Muscle of leg (tissue), 11 donors: ENCODE measurements around the gene RAB42. TPM values are rescaled to one million over a fixed set of nuclear protein-coding genes. Genes with fewer than 3 reads are reported as not detected.
A peak's percentile ranks its signal among the peaks of the same experiment; 100 is the strongest.

ENCODE experiments used
- DNase-seq: peaks from one replicate; pipeline ENCODE4 v3.0.0; 2013
- H3K27ac ChIP-seq: one replicate; pipeline ENCODE4 v1.5.1; 2013; ENCODE audit warnings: mild to moderate bottlenecking, low read length, control low read depth
- H3K27me3 ChIP-seq: one replicate; pipeline ENCODE4 v1.6.1; 2013; ENCODE audit warnings: low read length; ENCODE audit not compliant: control insufficient read depth, insufficient read depth
- H3K36me3 ChIP-seq: one replicate; pipeline ENCODE4 v1.6.1; 2013; ENCODE audit warnings: low read length; ENCODE audit not compliant: control insufficient read depth, insufficient read depth
- H3K4me1 ChIP-seq: one replicate; pipeline ENCODE4 v1.6.1; 2013; ENCODE audit warnings: low read length; ENCODE audit not compliant: control insufficient read depth, insufficient read depth
- H3K4me3 ChIP-seq: one replicate; pipeline ENCODE4 v1.5.1; 2013; ENCODE audit warnings: low read length, control low read depth
- H3K9me3 ChIP-seq: replicated peaks from 2 replicates; pipeline ENCODE4 v1.6.1; 2013; ENCODE audit warnings: low read depth, low read length; ENCODE audit not compliant: control insufficient read depth
- WGBS: methylation state at CpG from one replicate; pipeline ENCODE4 v1.1.5; 2013; ENCODE audit warnings: missing lambda C conversion rate; ENCODE audit not compliant: insufficient coverage; 5-methylcytosine and 5-hydroxymethylcytosine counted together
- polyA plus RNA-seq, 8 donors: library from polyadenylated mRNA; unstranded; fragments of 120-200 nt; gene quantifications; one replicate each; pipeline versions ENCODE4 v1.2.1 to v1.2.3, GENCODE V29; 2013; ENCODE audit warnings: inconsistent platforms in 1 of 8, low replicate concordance in 1 of 8; ENCODE audit not compliant: insufficient read length in 8 of 8, insufficient read depth in 1 of 8
- total RNA-seq: library from RNA; stranded (reverse); fragments of 120-200 nt; gene quantifications from one replicate; pipeline ENCODE4 v1.2.4, GENCODE V29; 2013

The RAB42 gene
- total and polyA plus RNA-seq, 9 donors = 7.0 to 10.9 (median 9.1) TPM

- DNase-seq = peak; percentile 94
- Histone ChIP-seq H3K4me3 (no peak overlapping the region), H3K9me3 (no peaks in the 10 kb centered on the region), H3K4me1 (peaks cover 5% of the 10 kb centered on the region), H3K36me3 (peaks cover 54% of the 10 kb centered on the region), H3K27ac (peak overlapping the region; percentile 13), H3K27me3 (no peaks in the 10 kb centered on the region)
- 89% methylated on average over 5 of the region's 15 CpGs for WGBS
These were observed 10.7 kb downstream of the RAB42 start for GRCh38 chr1:28602536-28603439.

- Histone ChIP-seq H3K27me3 (no peaks in the 10 kb centered on the region), H3K4me1 (peaks cover 5% of the 10 kb centered on the region), H3K27ac (no peak overlapping the region), H3K4me3 (no peak overlapping the region), H3K9me3 (no peaks in the 10 kb centered on the region), H3K36me3 (peaks cover 59% of the 10 kb centered on the region)
- DNase-seq = no peak
- WGBS = 76% methylated on average over 5 of the region's 5 CpGs
These were observed 12.3 kb downstream of the RAB42 start for GRCh38 chr1:28604411-28604810.

GRCh38 chr1:28604962-28605361 is 12.9 kb downstream of the RAB42 start:
- H3K27ac ChIP-seq = no peak overlapping the region
- no peaks in the 10 kb centered on the region for H3K9me3 ChIP-seq
- no peak overlapping the region for H3K4me3 ChIP-seq
- H3K36me3 ChIP-seq = peaks cover 59% of the 10 kb centered on the region
- H3K27me3 ChIP-seq = no peaks in the 10 kb centered on the region
- no peak for DNase-seq
- WGBS = 20% methylated on average over 1 of the region's 6 CpGs
- peaks cover 5% of the 10 kb centered on the region for H3K4me1 ChIP-seq

- Histone ChIP-seq H3K4me1 (peaks cover 5% of the 10 kb centered on the region), H3K9me3 (no peaks in the 10 kb centered on the region), H3K27me3 (no peaks in the 10 kb centered on the region), H3K4me3 (no peak overlapping the region), H3K36me3 (peaks cover 60% of the 10 kb centered on the region), H3K27ac (no peak overlapping the region)
- DNase-seq = no peak
- 100% methylated on average over 1 of the region's 2 CpGs for WGBS
These were observed 14.7 kb downstream of the RAB42 start for GRCh38 chr1:28606771-28607170.

GRCh38 chr1:28613175-28613574 is 21.1 kb downstream of the RAB42 start:
- Histone ChIP-seq H3K27ac (no peak overlapping the region), H3K36me3 (peaks cover 44% of the 10 kb centered on the region), H3K4me3 (no peak overlapping the region), H3K27me3 (no peaks in the 10 kb centered on the region), H3K9me3 (no peaks in the 10 kb centered on the region), H3K4me1 (no peaks in the 10 kb centered on the region)
- DNase-seq = no peak
- 100% methylated on average over 1 of the region's 5 CpGs for WGBS

GRCh38 chr1:28631713-28632112 is 39.6 kb downstream of the RAB42 start:
- Histone ChIP-seq H3K27me3 (no peaks in the 10 kb centered on the region), H3K36me3 (peaks cover 2% of the 10 kb centered on the region), H3K4me3 (no peak overlapping the region), H3K4me1 (no peaks in the 10 kb centered on the region), H3K9me3 (no peaks in the 10 kb centered on the region), H3K27ac (no peak overlapping the region)
- WGBS = no CpG with 5 or more reads among the region's 1 CpG
- no peak for DNase-seq

- H3K27me3 ChIP-seq = no peaks in the 10 kb centered on the region
- no peak overlapping the region for H3K4me3 ChIP-seq
- peaks cover 4% of the 10 kb centered on the region for H3K36me3 ChIP-seq
- no peak overlapping the region for H3K27ac ChIP-seq
- no peak for DNase-seq
- WGBS = 88% methylated on average over 4 of the region's 4 CpGs
- no peaks in the 10 kb centered on the region for H3K9me3 ChIP-seq
- H3K4me1 ChIP-seq = no peaks in the 10 kb centered on the region
These were observed 40.5 kb downstream of the RAB42 start for GRCh38 chr1:28632560-28632959.

GRCh38 chr1:28640766-28641165 is 48.7 kb downstream of the RAB42 start:
- H3K27me3 ChIP-seq = no peaks in the 10 kb centered on the region
- no CpG with 5 or more reads among the region's 1 CpG for WGBS
- no peak overlapping the region for H3K4me3 ChIP-seq
- no peak overlapping the region for H3K27ac ChIP-seq
- peaks cover 20% of the 10 kb centered on the region for H3K4me1 ChIP-seq
- H3K36me3 ChIP-seq = peaks cover 4% of the 10 kb centered on the region
- DNase-seq = no peak
- no peaks in the 10 kb centered on the region for H3K9me3 ChIP-seq

GRCh38 chr1:28642056-28642846 is 50.2 kb downstream of the RAB42 start:
- Histone ChIP-seq H3K36me3 (no peaks in the 10 kb centered on the region), H3K27ac (peak overlapping the region; percentile 98), H3K27me3 (no peaks in the 10 kb centered on the region), H3K4me1 (peaks cover 20% of the 10 kb centered on the region), H3K9me3 (no peaks in the 10 kb centered on the region), H3K4me3 (peak overlapping the region; percentile 80)
- WGBS = 0% methylated on average over 24 of the region's 26 CpGs
- DNase-seq = peak; percentile 33
